Stimulated activated naive B cell treated with anti-CD40 and anti-IgM and Interleukin-4, amounts not matched to agents 10 μg/mL and 1 μg/mL and 100 μg/mL, for 72 hours (primary cell): ENCODE data around the gene COL9A2.

Source experiments
- ATAC-seq, 2 donors: fragments of 150-1000 bp; cut with Tn5 transposase; replicated peaks; 2 replicates each; pipeline ENCODE4 v1.10.0; 2021; ENCODE audit warnings: moderate library complexity in 1 of 2
- DNase-seq: peaks from one replicate; pipeline ENCODE4 v3.0.0; 2021
- H3K27ac Mint-ChIP-seq: one replicate; pipeline ENCODE4 v1.8.0; 2022; ENCODE audit warnings: mild to moderate bottlenecking, mixed read lengths
- H3K27me3 Mint-ChIP-seq, 2 donors: one replicate each; pipeline ENCODE4 v1.8.0; 2022; ENCODE audit warnings: mixed read lengths in 2 of 2
- H3K36me3 Mint-ChIP-seq, 2 donors: one replicate each; pipeline ENCODE4 v1.8.0; 2022; ENCODE audit warnings: mixed read lengths in 2 of 2, mild to moderate bottlenecking in 1 of 2
- H3K4me1 Mint-ChIP-seq, 2 donors: one replicate each; pipeline ENCODE4 v1.8.0; 2022; ENCODE audit warnings: mixed read lengths in 2 of 2, mild to moderate bottlenecking in 1 of 2
- H3K4me3 Mint-ChIP-seq, 2 donors: one replicate each; pipeline ENCODE4 v1.8.0; 2022; ENCODE audit warnings: mild to moderate bottlenecking in 2 of 2, mixed read lengths in 2 of 2, moderate library complexity in 1 of 2
- H3K9me3 Mint-ChIP-seq, 2 donors: one replicate each; pipeline ENCODE4 v1.8.0; 2022; ENCODE audit warnings: mixed read lengths in 2 of 2, mild to moderate bottlenecking in 1 of 2

COL9A2 gene

GRCh38 chr1:40303051-40303771 lies 13.9 kb downstream of the COL9A2 start:
- no peak for ATAC-seq
- no peaks in the 10 kb centered on the region for H3K4me1 Mint-ChIP-seq
- H3K4me3 Mint-ChIP-seq = no peak overlapping the region
- H3K27me3 Mint-ChIP-seq = no peaks in the 10 kb centered on the region
- H3K36me3 Mint-ChIP-seq = peaks cover 19 to 22% of the 10 kb centered on the region in 2 donors
- H3K27ac Mint-ChIP-seq = no peak overlapping the region
- DNase-seq = no peak
- H3K9me3 Mint-ChIP-seq = no peaks in the 10 kb centered on the region

DNA sequence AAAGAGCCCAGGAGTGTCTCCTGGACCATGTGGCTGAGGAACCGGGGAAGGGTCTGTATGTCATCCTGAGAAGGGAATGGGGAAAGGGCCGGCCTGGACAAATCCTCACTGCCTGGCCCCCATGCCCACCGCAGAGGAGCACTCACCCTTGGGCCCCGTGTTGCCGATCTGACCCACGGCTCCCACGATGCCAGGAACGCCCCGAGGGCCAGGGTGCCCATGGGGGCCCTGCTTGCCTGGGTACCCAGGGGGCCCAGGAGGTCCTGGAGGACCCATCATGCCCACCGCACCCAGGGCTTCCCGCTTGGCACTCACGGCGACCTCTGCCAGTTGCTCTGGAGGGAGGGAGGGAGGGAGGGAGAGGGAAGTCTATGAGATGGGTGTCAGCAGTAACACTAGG lies 14.6 kb downstream of the COL9A2 start:
- Mint-ChIP-seq H3K27me3 (no peaks in the 10 kb centered on the region), H3K36me3 (peaks cover 18 to 22% of the 10 kb centered on the region in 2 donors), H3K4me3 (no peak overlapping the region), H3K9me3 (no peaks in the 10 kb centered on the region), H3K4me1 (no peaks in the 10 kb centered on the region), H3K27ac (no peak overlapping the region)
- no peak for DNase-seq
- ATAC-seq = no peak

GRCh38 chr1:40301541-40302299 lies 15.4 kb downstream of the COL9A2 start:
- DNase-seq (no peak), ATAC-seq (no peak)
- no peaks in the 10 kb centered on the region for H3K4me1 Mint-ChIP-seq
- no peak overlapping the region for H3K27ac Mint-ChIP-seq
- peaks cover 14 to 28% of the 10 kb centered on the region in 2 donors for H3K36me3 Mint-ChIP-seq
- H3K4me3 Mint-ChIP-seq = no peak overlapping the region
- no peaks in the 10 kb centered on the region for H3K9me3 Mint-ChIP-seq
- no peaks in the 10 kb centered on the region for H3K27me3 Mint-ChIP-seq

GRCh38 chr1:40301066-40301465 lies 16.0 kb downstream of the COL9A2 start:
- no peak for DNase-seq

DNA sequence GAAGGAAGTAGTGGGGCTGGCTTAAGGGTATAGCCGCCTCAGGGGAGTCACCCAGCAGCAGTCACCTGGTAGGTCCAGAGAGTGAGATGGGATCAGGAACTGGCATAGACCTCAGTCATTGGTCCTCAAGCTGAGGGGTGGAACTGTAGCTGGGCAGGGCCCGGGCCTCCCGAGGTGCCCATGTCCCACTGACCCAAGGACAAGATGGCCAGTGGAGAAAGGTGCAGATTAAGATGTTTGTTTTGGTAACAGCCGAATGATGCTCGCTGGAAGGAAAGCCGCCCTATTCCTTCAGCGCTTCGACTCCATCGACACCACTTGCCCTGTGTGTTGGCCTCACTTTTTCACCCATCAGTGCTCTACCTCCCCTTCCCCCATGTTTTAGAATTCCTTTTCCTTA lies 16.4 kb downstream of the COL9A2 start:
- no peak for ATAC-seq
- H3K9me3 Mint-ChIP-seq = no peaks in the 10 kb centered on the region
- H3K27me3 Mint-ChIP-seq = no peaks in the 10 kb centered on the region
- H3K27ac Mint-ChIP-seq = no peak overlapping the region
- no peak overlapping the region for H3K4me3 Mint-ChIP-seq
- H3K36me3 Mint-ChIP-seq = peaks cover 16 to 27% of the 10 kb centered on the region in 2 donors
- no peaks in the 10 kb centered on the region for H3K4me1 Mint-ChIP-seq
- no peak for DNase-seq

More at GRCh38 chr1:40301066-40301465, 16.0 kb downstream of the COL9A2 start:
- ATAC-seq = no peak
- H3K27ac Mint-ChIP-seq = no peak overlapping the region
- no peak overlapping the region for H3K4me3 Mint-ChIP-seq
- no peaks in the 10 kb centered on the region for H3K9me3 Mint-ChIP-seq
- no peaks in the 10 kb centered on the region for H3K4me1 Mint-ChIP-seq
- no peaks in the 10 kb centered on the region for H3K27me3 Mint-ChIP-seq
- peaks cover 14 to 27% of the 10 kb centered on the region in 2 donors for H3K36me3 Mint-ChIP-seq

DNA sequence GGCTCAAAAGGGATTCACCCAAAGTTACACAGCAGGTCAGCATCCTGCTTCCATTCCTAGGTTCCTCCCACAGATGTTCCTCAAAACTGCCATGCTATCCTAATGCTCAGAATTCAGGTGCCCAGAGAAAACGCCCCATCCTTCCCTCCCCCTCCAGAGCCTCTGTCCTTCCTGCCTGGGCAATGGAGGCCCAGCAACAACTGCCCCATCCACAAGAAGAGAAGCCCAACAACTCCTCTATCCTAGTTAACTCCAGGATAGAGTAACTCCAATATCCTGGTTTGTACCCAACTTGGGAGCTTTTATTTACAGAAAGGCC lies 16.9 kb downstream of the COL9A2 start:
- no peaks in the 10 kb centered on the region for H3K4me1 Mint-ChIP-seq
- ATAC-seq = no peak
- no peaks in the 10 kb centered on the region for H3K9me3 Mint-ChIP-seq
- H3K27ac Mint-ChIP-seq = peak overlapping the region; percentile 17
- H3K27me3 Mint-ChIP-seq = no peaks in the 10 kb centered on the region
- peaks cover 18 to 31% of the 10 kb centered on the region in 2 donors for H3K36me3 Mint-ChIP-seq
- no peak for DNase-seq
- H3K4me3 Mint-ChIP-seq = no peak overlapping the region

GRCh38 chr1:40299366-40300248 lies 17.5 kb downstream of the COL9A2 start:
- H3K4me3 Mint-ChIP-seq = no peak overlapping the region
- no peak for DNase-seq
- no peaks in the 10 kb centered on the region for H3K4me1 Mint-ChIP-seq
- peaks cover 24 to 33% of the 10 kb centered on the region in 2 donors for H3K36me3 Mint-ChIP-seq
- H3K9me3 Mint-ChIP-seq = no peaks in the 10 kb centered on the region
- H3K27ac Mint-ChIP-seq = peak overlapping the region; percentile 17
- ATAC-seq = no peak
- no peaks in the 10 kb centered on the region for H3K27me3 Mint-ChIP-seq

- no peak for ATAC-seq
- Mint-ChIP-seq H3K4me3 (no peak overlapping the region), H3K4me1 (peaks cover 8% of the 10 kb centered on the region in 2 donors), H3K36me3 (peaks cover 27 to 58% of the 10 kb centered on the region in 2 donors), H3K27me3 (no peaks in the 10 kb centered on the region), H3K27ac (no peak overlapping the region), H3K9me3 (no peaks in the 10 kb centered on the region)
- no peak for DNase-seq
Measured at GRCh38 chr1:40291293-40291692, 25.8 kb downstream of the COL9A2 start.

GRCh38 chr1:40281853-40282252 lies 35.2 kb downstream of the COL9A2 start:
- Mint-ChIP-seq H3K27ac (no peak overlapping the region), H3K4me3 (no peak overlapping the region), H3K9me3 (no peaks in the 10 kb centered on the region), H3K36me3 (peaks cover 17 to 32% of the 10 kb centered on the region in 2 donors), H3K4me1 (no peaks in the 10 kb centered on the region), H3K27me3 (no peaks in the 10 kb centered on the region)
- DNase-seq (no peak), ATAC-seq (no peak)

GRCh38 chr1:40276122-40276521 lies 41.0 kb downstream of the COL9A2 start:
- ATAC-seq = no peak
- Mint-ChIP-seq H3K4me3 (no peak overlapping the region), H3K36me3 (peaks cover 30 to 45% of the 10 kb centered on the region in 2 donors), H3K4me1 (peaks cover 3 to 11% of the 10 kb centered on the region in 2 donors), H3K27me3 (no peaks in the 10 kb centered on the region), H3K27ac (no peak overlapping the region), H3K9me3 (no peaks in the 10 kb centered on the region)
- no peak for DNase-seq

- ATAC-seq (no peak), DNase-seq (no peak)
- Mint-ChIP-seq H3K27ac (no peak overlapping the region), H3K27me3 (no peaks in the 10 kb centered on the region), H3K4me1 (peaks cover 7 to 11% of the 10 kb centered on the region in 2 donors), H3K4me3 (no peak overlapping the region), H3K36me3 (peaks cover 34 to 48% of the 10 kb centered on the region in 2 donors), H3K9me3 (no peaks in the 10 kb centered on the region)
Measured at GRCh38 chr1:40274331-40274730, 42.8 kb downstream of the COL9A2 start.

DNA sequence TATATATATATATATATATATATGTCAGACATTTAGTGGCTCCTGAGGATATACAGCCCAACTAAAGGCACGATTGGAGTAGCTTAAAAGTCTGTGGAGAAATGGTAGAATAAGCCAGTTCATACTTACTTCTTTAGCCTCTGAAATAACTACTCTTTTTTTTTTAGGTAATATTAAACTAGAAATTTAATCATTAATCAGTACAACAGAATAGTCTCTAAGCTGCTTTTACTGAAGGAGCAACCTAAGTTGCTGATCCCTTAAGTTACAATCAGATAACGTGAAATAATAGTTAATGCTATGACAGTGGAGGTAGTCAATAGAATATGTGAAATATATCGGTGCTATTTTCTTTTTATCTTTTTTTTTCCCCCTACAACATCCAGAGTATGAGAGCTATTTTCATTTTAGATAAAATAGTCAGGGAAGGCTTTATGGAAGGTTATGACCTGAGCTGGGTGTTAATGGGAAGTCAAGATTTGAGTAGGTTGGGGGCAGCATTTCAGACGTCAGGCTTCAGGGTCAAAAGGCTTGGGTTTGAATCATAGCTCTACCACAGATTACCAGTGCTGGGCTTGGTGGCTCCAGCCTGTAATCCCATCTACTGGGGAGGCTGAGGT lies 43.4 kb downstream of the COL9A2 start:
- H3K27me3 Mint-ChIP-seq = no peaks in the 10 kb centered on the region
- peaks cover 7 to 11% of the 10 kb centered on the region in 2 donors for H3K4me1 Mint-ChIP-seq
- H3K9me3 Mint-ChIP-seq = no peaks in the 10 kb centered on the region
- H3K36me3 Mint-ChIP-seq = peaks cover 34 to 46% of the 10 kb centered on the region in 2 donors
- no peak overlapping the region for H3K4me3 Mint-ChIP-seq
- no peak overlapping the region for H3K27ac Mint-ChIP-seq
- ATAC-seq = no peak
- DNase-seq = no peak

- H3K27ac Mint-ChIP-seq = peak overlapping the region; percentile 37
- DNase-seq (no peak), ATAC-seq (peak; percentile 29 to 34)
- peaks cover 34 to 46% of the 10 kb centered on the region in 2 donors for H3K36me3 Mint-ChIP-seq
- H3K4me3 Mint-ChIP-seq = peak overlapping the region in 1 of 2 donors; percentile 33
- H3K4me1 Mint-ChIP-seq = peaks cover 7 to 11% of the 10 kb centered on the region in 2 donors
- H3K27me3 Mint-ChIP-seq = no peaks in the 10 kb centered on the region
- H3K9me3 Mint-ChIP-seq = no peaks in the 10 kb centered on the region
Measured at GRCh38 chr1:40272653-40273213, 44.4 kb downstream of the COL9A2 start.
